ENCODE data around the gene HSPH1.

- no peak for TF ChIP-seq CTCF (IDR thresholded peaks at IDR 0.05)
- no peak for TF ChIP-seq POLR2A (IDR thresholded peaks at IDR 0.05)
Observed at GRCh38 chr13:31121379-31122140, 40.1 kb downstream of the HSPH1 start.

All from heart left ventricle (tissue), 13 donors.